Type B pancreatic cell (in vitro differentiated cells): ENCODE measurements around the gene POGK. TPM values are rescaled to one million over a fixed set of nuclear protein-coding genes. Genes with fewer than 3 reads are reported as not detected.

ENCODE experiments used
- DNase-seq: peaks from one replicate; pipeline ENCODE4 v3.0.0; 2021; ENCODE audit warnings: mixed read lengths; ENCODE audit not compliant: unreplicated experiment; ENCODE audit errors: extremely low spot score
- H3K27ac Mint-ChIP-seq: 2 replicates; pipeline ENCODE4 v1.8.0; 2021; ENCODE audit warnings: mild to moderate bottlenecking, mixed read lengths
- H3K27me3 Mint-ChIP-seq: 2 replicates; pipeline ENCODE4 v1.8.0; 2021; ENCODE audit warnings: mixed read lengths
- H3K36me3 Mint-ChIP-seq: 2 replicates; pipeline ENCODE4 v1.8.0; 2021; ENCODE audit warnings: mixed read lengths
- H3K4me1 Mint-ChIP-seq: one replicate; pipeline ENCODE4 v1.8.0; 2021; ENCODE audit warnings: mixed read lengths; ENCODE audit not compliant: unreplicated experiment
- H3K4me3 Mint-ChIP-seq: 2 replicates; pipeline ENCODE4 v1.8.0; 2021; ENCODE audit warnings: mild to moderate bottlenecking, mixed read lengths
- H3K9me3 Mint-ChIP-seq: 2 replicates; pipeline ENCODE4 v1.8.0; 2021; ENCODE audit warnings: mixed read lengths
- CTCF ChIP-seq: fragments of 200-600 bp; sonication (generic); conservative IDR thresholded peaks from 2 replicates; pipeline ENCODE4 v1.5.0; 2021; ENCODE audit warnings: antibody characterized with exemption, mild to moderate bottlenecking
- total RNA-seq: library from RNA; stranded (reverse); gene quantifications from 2 replicates; pipeline ENCODE4 v1.2.1, GENCODE V29; 2021; ENCODE audit warnings: low replicate concordance

POGK gene
- total RNA-seq, 1 donor from 2014 or later, result 40.7 TPM

- Mint-ChIP-seq H3K9me3 (no peaks in the 10 kb centered on the region), H3K27me3 (peaks cover 29% of the 10 kb centered on the region), H3K4me3 (no peak overlapping the region), H3K4me1 (no peaks in the 10 kb centered on the region), H3K27ac (no peak overlapping the region), H3K36me3 (no peaks in the 10 kb centered on the region)
- DNase-seq, result no peak
- no peak for TF ChIP-seq CTCF
Measured at GRCh38 chr1:166905900-166906299, 66.6 kb downstream of the POGK start.

Other genes with a start within 250 kb of the POGK start
- gene TADA1, start 36.8 kb downstream of the POGK start, total RNA-seq, result 12.4 and 18.4 TPM in 2 replicates
- 0.24 and 48.7 TPM in 2 replicates for gene ILDR2, start 136.1 kb downstream of the POGK start, total RNA-seq
- 0.41 TPM in 1 of 2 replicates, not detected in the other for gene MAEL, start 149.8 kb downstream of the POGK start, total RNA-seq